ENCODE data around the gene KRT3. TPM values are rescaled to one million over a fixed set of nuclear protein-coding genes. Genes with fewer than 3 reads are reported as not detected.

KRT3 gene
- total RNA-seq, 1 experiment from 2014 or later = not detected

- H3K27me3 ChIP-seq (replicated peaks; ENCODE audit: insufficient read depth, low read depth, low read length, poor library complexity) = no peaks in the 10 kb centered on the region
- TF ChIP-seq EZH2 (IDR thresholded peaks at IDR 0.05; ENCODE audit: borderline replicate concordance, low read depth, low read length, poor library complexity, severe bottlenecking) (no peak), CTCF (conservative IDR thresholded peaks at IDR 0.05; ENCODE audit: low read depth, low read length) (no peak)
- H3K36me3 ChIP-seq (ENCODE audit: insufficient read depth, low read length, poor library complexity, severe bottlenecking) = no peaks in the 10 kb centered on the region
- H3K9me3 ChIP-seq (ENCODE audit: low read depth, low read length, poor library complexity, severe bottlenecking) = peaks cover 7% of the 10 kb centered on the region
- H3K4me3 ChIP-seq (ENCODE audit: low read depth, low read length, poor library complexity, severe bottlenecking) = no peak overlapping the region
- ChIA-PET CTCF (no interaction called here), POLR2A (ENCODE audit: low non-redundant PET) (no interaction called here)
- intact Hi-C loops (cut with micrococcal nuclease; ENCODE audit: unreplicated experiment) = no loop called here
- no peak for DNase-seq (ENCODE audit: low spot score)
- no peak overlapping the region for H3K27ac ChIP-seq (ENCODE audit: low read depth, low read length, poor library complexity, severe bottlenecking)
- peaks cover 39% of the 10 kb centered on the region for H3K4me1 ChIP-seq (ENCODE audit: insufficient read depth, low read length, poor library complexity, severe bottlenecking)
- BruUV-seq (replicated peaks) = no TSS peak
Measured at GRCh38 chr12:52756281-52756960, 39.5 kb downstream of the KRT3 start.

- TF ChIP-seq CTCF (conservative IDR thresholded peaks at IDR 0.05; ENCODE audit: low read depth, low read length) (no peak), EZH2 (IDR thresholded peaks at IDR 0.05; ENCODE audit: borderline replicate concordance, low read depth, low read length, poor library complexity, severe bottlenecking) (no peak)
- CTCF ChIA-PET = no interaction called here
- Histone ChIP-seq H3K27ac (ENCODE audit: low read depth, low read length, poor library complexity, severe bottlenecking) (no peak overlapping the region), H3K9me3 (ENCODE audit: low read depth, low read length, poor library complexity, severe bottlenecking) (peaks cover 5% of the 10 kb centered on the region), H3K4me1 (ENCODE audit: insufficient read depth, low read length, poor library complexity, severe bottlenecking) (peaks cover 48% of the 10 kb centered on the region), H3K36me3 (ENCODE audit: insufficient read depth, low read length, poor library complexity, severe bottlenecking) (no peaks in the 10 kb centered on the region), H3K4me3 (ENCODE audit: low read depth, low read length, poor library complexity, severe bottlenecking) (no peak overlapping the region), H3K27me3 (replicated peaks; ENCODE audit: insufficient read depth, low read depth, low read length, poor library complexity) (no peaks in the 10 kb centered on the region)
- BruUV-seq (replicated peaks) = no TSS peak
- POLR2A ChIA-PET (ENCODE audit: low non-redundant PET) = no interaction called here
- intact Hi-C loops (cut with micrococcal nuclease; ENCODE audit: unreplicated experiment) = no loop called here
- DNase-seq (ENCODE audit: low spot score) = no peak
Measured at GRCh38 chr12:52755533-52755932, 40.4 kb downstream of the KRT3 start.

GRCh38 chr12:52754135-52754534 lies 41.8 kb downstream of the KRT3 start:
- CTCF ChIA-PET = no interaction called here
- no peaks in the 10 kb centered on the region for H3K36me3 ChIP-seq (ENCODE audit: insufficient read depth, low read length, poor library complexity, severe bottlenecking)
- DNase-seq (ENCODE audit: low spot score) = peak; percentile 94
- no peak overlapping the region for H3K4me3 ChIP-seq (ENCODE audit: low read depth, low read length, poor library complexity, severe bottlenecking)
- POLR2A ChIA-PET (ENCODE audit: low non-redundant PET) = no interaction called here
- no peaks in the 10 kb centered on the region for H3K9me3 ChIP-seq (ENCODE audit: low read depth, low read length, poor library complexity, severe bottlenecking)
- peak overlapping the region; percentile 70 for H3K27ac ChIP-seq (ENCODE audit: low read depth, low read length, poor library complexity, severe bottlenecking)
- TF ChIP-seq CTCF (conservative IDR thresholded peaks at IDR 0.05; ENCODE audit: low read depth, low read length) (no peak), EZH2 (IDR thresholded peaks at IDR 0.05; ENCODE audit: borderline replicate concordance, low read depth, low read length, poor library complexity, severe bottlenecking) (no peak)
- peaks cover 48% of the 10 kb centered on the region for H3K4me1 ChIP-seq (ENCODE audit: insufficient read depth, low read length, poor library complexity, severe bottlenecking)
- H3K27me3 ChIP-seq (replicated peaks; ENCODE audit: insufficient read depth, low read depth, low read length, poor library complexity) = no peaks in the 10 kb centered on the region
- intact Hi-C loops (cut with micrococcal nuclease; ENCODE audit: unreplicated experiment) = no loop called here
- no TSS peak for BruUV-seq (replicated peaks)
